Thoracic aorta (tissue), 2 donors: Measurements from ENCODE around the gene C1GALT1. TPM values are rescaled to one million over a fixed set of nuclear protein-coding genes. Genes with fewer than 3 reads are reported as not detected.

Experiments used
- ATAC-seq: fragments of 150-250 bp; one replicate; pipeline ENCODE4 v1.8.0; 2017; ENCODE audit warnings: low read depth; ENCODE audit not compliant: insufficient number of reproducible peaks, low FRiP score
- DNase-seq: peaks from one replicate; pipeline ENCODE4 v3.0.0-alpha.2; 2020; ENCODE audit warnings: low spot score
- H3K27ac ChIP-seq, 2 donors: fragments of 200-600 bp; sonication (generic); 1 replicate in 1 of 2; 2 replicates in 1 of 2; pipeline ENCODE4 v1.5.1; 2016; ENCODE audit warnings: mild to moderate bottlenecking in 2 of 2, moderate library complexity in 2 of 2
- H3K27me3 ChIP-seq: fragments of 200-600 bp; sonication (generic); replicated peaks from 2 replicates; pipeline ENCODE4 v1.6.0; 2016; ENCODE audit warnings: mild to moderate bottlenecking; ENCODE audit not compliant: insufficient read depth
- H3K36me3 ChIP-seq: fragments of 200-600 bp; sonication (generic); one replicate; pipeline ENCODE4 v1.5.1; 2016
- H3K4me1 ChIP-seq, 2 donors: fragments of 200-600 bp; sonication (generic); 1 replicate in 1 of 2; 2 replicates in 1 of 2; pipeline versions ENCODE4 v1.5.1 to v1.6.0; 2016; ENCODE audit warnings: low read depth in 2 of 2, mild to moderate bottlenecking in 1 of 2; ENCODE audit not compliant: control insufficient read depth in 1 of 2
- H3K4me3 ChIP-seq: fragments of 200-600 bp; sonication (generic); 2 replicates; pipeline ENCODE4 v1.5.1; 2016; ENCODE audit warnings: mild to moderate bottlenecking
- H3K9me3 ChIP-seq: fragments of 200-600 bp; sonication (generic); 2 replicates; pipeline ENCODE4 v1.5.1; 2016
- total RNA-seq, 2 donors: library from RNA; depleted of rRNA; stranded (reverse); fragments of >200 nt; gene quantifications; one replicate each; pipeline versions ENCODE4 v1.1.0 to v1.2.3, GENCODE V29; 2016
- TF ChIP-seq, protein P1 (sequence below): fragments of 200-600 bp; sonication (generic); IDR thresholded peaks from one replicate; pipeline ENCODE4 v1.5.1; 2019; ENCODE audit warnings: antibody characterized with exemption

C1GALT1 gene
- total RNA-seq, 2 donors from 2014 or later = 9.3 to 42.3 TPM

DNA sequence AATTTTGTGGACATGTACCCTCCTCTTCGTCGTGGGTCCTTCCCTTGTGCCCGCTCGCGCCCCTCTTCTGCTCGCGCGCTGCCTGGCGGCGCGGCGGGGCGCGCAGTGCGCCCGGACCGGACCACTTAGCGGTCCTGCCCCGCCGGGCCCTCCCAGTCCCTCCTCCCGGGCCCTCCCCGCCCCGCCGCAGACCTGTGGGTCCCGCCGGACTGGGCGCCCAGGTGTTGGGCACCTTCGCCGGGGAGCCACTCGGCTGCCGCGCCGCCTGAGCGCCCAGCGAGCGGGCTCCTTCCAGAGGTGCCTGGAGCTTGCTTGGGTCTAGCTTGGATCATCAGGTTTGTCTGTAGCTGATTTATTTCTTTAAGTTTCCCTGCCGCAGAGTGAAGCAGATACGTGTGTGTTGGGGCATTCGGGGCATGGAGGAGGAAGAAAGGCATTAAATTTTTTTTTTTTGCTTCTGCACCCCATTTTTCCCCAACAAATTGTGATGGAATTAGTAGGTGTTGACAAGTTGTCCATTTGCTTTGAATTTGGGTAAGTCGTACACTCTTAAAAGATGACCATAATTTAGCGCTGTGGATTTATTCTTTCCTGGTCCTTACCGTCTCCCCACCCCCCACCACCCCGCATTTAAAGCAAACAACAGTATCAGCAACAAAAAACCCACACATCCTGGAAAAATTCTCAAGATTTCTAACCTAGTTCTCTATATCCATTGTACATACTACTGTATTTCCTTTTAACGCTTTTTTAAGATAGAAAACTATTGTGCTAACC is 905 bp downstream of the C1GALT1 start:
- no peak for DNase-seq
- H3K27me3 ChIP-seq = no peaks in the 10 kb centered on the region
- H3K4me1 ChIP-seq = peaks cover 10 to 12% of the 10 kb centered on the region in 2 donors

DNA sequence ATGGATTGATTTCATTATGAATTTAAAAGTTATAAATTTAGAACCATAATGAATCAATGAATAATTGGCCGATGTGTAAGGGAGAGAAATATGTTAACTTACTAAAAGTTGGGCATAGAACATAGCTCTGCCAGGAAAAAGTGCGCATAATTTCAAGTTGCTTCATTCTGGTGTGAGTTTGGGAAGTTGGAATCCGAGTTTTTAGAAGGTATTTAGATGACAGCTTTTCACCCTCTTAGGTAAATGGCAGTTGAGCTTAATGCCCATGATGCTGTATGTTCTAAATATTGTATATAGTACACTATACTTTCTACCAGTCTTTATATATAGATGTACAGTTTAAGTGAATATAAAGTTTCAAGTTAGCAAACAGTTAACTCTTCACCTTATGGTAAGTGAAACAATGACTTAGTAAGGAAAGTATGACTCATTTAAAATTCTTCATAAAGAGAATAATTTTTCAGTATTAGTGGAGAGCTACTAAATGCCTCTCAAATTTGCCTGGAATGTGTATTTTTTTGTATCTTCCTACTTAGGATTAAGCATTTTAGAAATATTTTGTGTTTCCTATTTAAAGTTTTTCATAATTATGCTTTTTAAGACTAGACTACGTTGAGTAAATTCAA is 1.6 kb downstream of the C1GALT1 start:
- no peak overlapping the region for H3K27ac ChIP-seq
- peak overlapping the region; percentile 93 for H3K4me3 ChIP-seq
- H3K9me3 ChIP-seq = no peaks in the 10 kb centered on the region
- H3K27me3 ChIP-seq = no peaks in the 10 kb centered on the region
- ATAC-seq (no peak), DNase-seq (no peak)
- H3K4me1 ChIP-seq = peaks cover 10 to 12% of the 10 kb centered on the region in 2 donors
- H3K36me3 ChIP-seq = no peaks in the 10 kb centered on the region
- TF ChIP-seq, protein P1, sequence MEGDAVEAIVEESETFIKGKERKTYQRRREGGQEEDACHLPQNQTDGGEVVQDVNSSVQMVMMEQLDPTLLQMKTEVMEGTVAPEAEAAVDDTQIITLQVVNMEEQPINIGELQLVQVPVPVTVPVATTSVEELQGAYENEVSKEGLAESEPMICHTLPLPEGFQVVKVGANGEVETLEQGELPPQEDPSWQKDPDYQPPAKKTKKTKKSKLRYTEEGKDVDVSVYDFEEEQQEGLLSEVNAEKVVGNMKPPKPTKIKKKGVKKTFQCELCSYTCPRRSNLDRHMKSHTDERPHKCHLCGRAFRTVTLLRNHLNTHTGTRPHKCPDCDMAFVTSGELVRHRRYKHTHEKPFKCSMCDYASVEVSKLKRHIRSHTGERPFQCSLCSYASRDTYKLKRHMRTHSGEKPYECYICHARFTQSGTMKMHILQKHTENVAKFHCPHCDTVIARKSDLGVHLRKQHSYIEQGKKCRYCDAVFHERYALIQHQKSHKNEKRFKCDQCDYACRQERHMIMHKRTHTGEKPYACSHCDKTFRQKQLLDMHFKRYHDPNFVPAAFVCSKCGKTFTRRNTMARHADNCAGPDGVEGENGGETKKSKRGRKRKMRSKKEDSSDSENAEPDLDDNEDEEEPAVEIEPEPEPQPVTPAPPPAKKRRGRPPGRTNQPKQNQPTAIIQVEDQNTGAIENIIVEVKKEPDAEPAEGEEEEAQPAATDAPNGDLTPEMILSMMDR = no peak

More for the DNA sequence above, 905 bp downstream of the C1GALT1 start:
- Histone ChIP-seq H3K4me3 (peak overlapping the region; percentile 93), H3K36me3 (no peaks in the 10 kb centered on the region), H3K27ac (peak overlapping the region; percentile 89 to 92), H3K9me3 (no peaks in the 10 kb centered on the region)
- TF ChIP-seq, protein P1 = no peak
- peak; percentile 15 for ATAC-seq

DNA sequence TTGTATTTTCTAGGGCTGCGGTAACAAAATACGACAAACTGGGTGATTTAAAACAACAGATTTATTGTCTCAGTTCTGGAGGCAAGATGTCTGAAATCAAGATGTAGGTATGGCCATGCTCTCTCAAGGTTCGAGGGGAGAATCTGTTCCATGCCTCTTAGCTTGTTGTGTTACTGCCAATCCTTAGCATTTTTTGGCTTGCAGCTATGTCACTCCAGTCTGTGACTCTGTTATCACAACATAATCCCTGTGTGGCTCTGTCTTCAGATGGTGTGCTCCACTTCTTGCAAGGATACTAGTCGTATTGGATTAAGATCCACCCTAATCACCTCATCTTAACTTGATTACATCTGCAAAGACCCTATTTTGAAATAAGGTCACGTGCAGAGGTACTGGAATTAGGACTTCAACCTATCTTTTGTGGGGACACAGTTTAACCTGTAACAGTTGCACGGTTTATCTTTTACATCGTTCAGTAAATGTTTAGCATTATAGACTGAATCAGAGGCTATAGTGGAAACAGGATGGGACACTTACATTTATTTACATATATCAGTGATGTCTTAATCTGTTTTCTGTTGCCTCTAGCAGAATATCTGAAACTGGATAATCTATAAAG is 3.1 kb downstream of the C1GALT1 start:
- DNase-seq = no peak
- TF ChIP-seq, protein P1 = no peak
- ATAC-seq = no peak

DNA sequence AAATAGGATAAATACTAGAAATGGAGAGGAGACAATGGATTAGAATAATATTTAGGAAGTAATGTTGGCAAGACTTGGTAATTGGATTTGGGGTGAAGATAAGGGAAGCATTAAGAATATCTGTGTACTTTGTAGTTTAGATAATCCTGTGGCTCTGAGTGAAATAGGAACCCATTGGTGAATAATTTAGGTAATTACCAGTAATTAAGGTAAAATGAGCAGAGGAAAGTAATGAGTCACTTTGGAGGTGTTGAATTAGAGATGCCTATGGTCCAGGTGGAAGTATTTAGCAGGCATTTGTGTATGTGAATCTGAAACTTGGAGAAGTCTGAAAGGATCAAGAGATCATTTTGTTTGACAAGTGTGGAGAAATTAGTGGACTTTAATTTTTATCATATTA is 5.7 kb downstream of the C1GALT1 start:
- Histone ChIP-seq H3K27me3 (no peaks in the 10 kb centered on the region), H3K9me3 (no peaks in the 10 kb centered on the region), H3K27ac (no peak overlapping the region), H3K36me3 (no peaks in the 10 kb centered on the region), H3K4me3 (no peak overlapping the region), H3K4me1 (peaks cover 8 to 10% of the 10 kb centered on the region in 2 donors)
- no peak for ATAC-seq
- TF ChIP-seq, protein P1 = no peak
- no peak for DNase-seq

More for the DNA sequence above, 3.1 kb downstream of the C1GALT1 start:
- Histone ChIP-seq H3K4me1 (peaks cover 10 to 12% of the 10 kb centered on the region in 2 donors), H3K36me3 (no peaks in the 10 kb centered on the region), H3K27ac (no peak overlapping the region), H3K27me3 (no peaks in the 10 kb centered on the region), H3K9me3 (no peaks in the 10 kb centered on the region), H3K4me3 (no peak overlapping the region)

DNA sequence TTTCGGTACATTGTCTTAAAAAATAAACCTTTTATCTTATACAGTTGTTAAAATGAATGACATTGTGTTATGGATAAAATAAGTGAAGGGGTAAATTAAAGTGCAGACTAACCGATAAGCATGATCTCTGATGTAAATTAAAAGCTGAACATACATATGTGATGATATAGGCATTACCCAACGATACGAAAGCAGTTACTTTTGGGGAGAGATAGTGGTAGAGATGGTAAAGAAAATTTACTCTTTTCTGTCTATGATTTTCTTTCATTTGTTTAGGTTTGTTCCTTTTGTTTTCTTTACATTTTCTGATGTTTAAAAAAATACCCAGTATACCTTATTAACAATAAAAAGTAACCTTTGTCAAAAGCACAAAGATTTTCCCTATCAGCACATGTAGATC is 6.4 kb downstream of the C1GALT1 start:
- H3K9me3 ChIP-seq = no peaks in the 10 kb centered on the region
- ATAC-seq = no peak
- no peaks in the 10 kb centered on the region for H3K27me3 ChIP-seq
- TF ChIP-seq, protein P1 = no peak
- no peak overlapping the region for H3K27ac ChIP-seq
- H3K4me3 ChIP-seq = no peak overlapping the region
- H3K36me3 ChIP-seq = no peaks in the 10 kb centered on the region
- DNase-seq = no peak
- peaks cover 5 to 6% of the 10 kb centered on the region in 2 donors for H3K4me1 ChIP-seq
